IMR-90 (cell line): ENCODE measurements around the gene SPATA17. TPM values are rescaled to one million over a fixed set of nuclear protein-coding genes. Genes with fewer than 3 reads are reported as not detected.

ENCODE experiments used
- ATAC-seq: fragments of 200-7000 bp; cut with Tn5 transposase; 2 replicates; pipeline ENCODE4 v1.9.1; 2020; ENCODE audit warnings: low read depth, mild to moderate bottlenecking, moderate library complexity
- BruUV-seq: library from RNA; stranded (reverse); fragments of 400-500 nt; replicated peaks from 2 replicates; lab custom pipeline; 2021; lab: Mats Ljungman, UMichigan
- CTCF ChIA-PET: fragments of 300-600 bp; formaldehyde crosslinking; extraction: SDS; loops from one replicate; lab custom pipeline; 2021; ENCODE audit warnings: antibody characterized with exemption; lab: Yijun Ruan, JAX
- POLR2A ChIA-PET: fragments of 300-600 bp; sonication (Branson Sonifier 250); formaldehyde crosslinking; loops from one replicate; lab custom pipeline; 2022; ENCODE audit warnings: antibody characterized with exemption; ENCODE audit not compliant: unreplicated experiment; lab: Charles Lee
- DNase-seq: peaks from one replicate; pipeline ENCODE4 v3.0.0; 2013
- H2AFZ ChIP-seq: replicated peaks from 2 replicates; pipeline ENCODE3; 2013; ENCODE audit warnings: low read length, mild to moderate bottlenecking; ENCODE audit not compliant: poor library complexity
- H2AK5ac ChIP-seq: 2 replicates; pipeline ENCODE4 v1.6.1; 2013; ENCODE audit warnings: low read depth, low read length, inconsistent platforms
- H2AK9ac ChIP-seq: replicated peaks from 2 replicates; pipeline ENCODE3; 2013; ENCODE audit warnings: mild to moderate bottlenecking, low read depth, low read length, moderate library complexity; ENCODE audit not compliant: poor library complexity
- H2BK120ac ChIP-seq: 2 replicates; pipeline ENCODE4 v1.6.1; 2013; ENCODE audit warnings: low read depth, low read length, inconsistent platforms
- H2BK15ac ChIP-seq: 3 replicates; pipeline ENCODE4 v1.6.1; 2013; ENCODE audit warnings: low read depth, low read length, inconsistent platforms
- H2BK20ac ChIP-seq: 2 replicates; pipeline ENCODE4 v1.6.1; 2013; ENCODE audit warnings: low read depth, mild to moderate bottlenecking, inconsistent platforms, low read length, moderate library complexity
- H2BK5ac ChIP-seq: 2 replicates; pipeline ENCODE4 v1.6.1; 2013; ENCODE audit warnings: mild to moderate bottlenecking, low read depth, low read length, inconsistent platforms; ENCODE audit not compliant: poor library complexity, severe bottlenecking
- H3K14ac ChIP-seq: replicated peaks from 2 replicates; pipeline ENCODE4 v1.6.1; 2013; ENCODE audit warnings: low read depth, low read length, inconsistent platforms
- H3K18ac ChIP-seq: 2 replicates; pipeline ENCODE4 v1.6.1; 2013; ENCODE audit warnings: low read depth, low read length, control low read depth
- H3K23ac ChIP-seq: 2 replicates; pipeline ENCODE4 v1.6.1; 2013; ENCODE audit warnings: low read depth, low read length, inconsistent platforms
- H3K27ac ChIP-seq: 2 replicates; pipeline ENCODE4 v1.5.1; 2013; ENCODE audit warnings: mild to moderate bottlenecking, control low read depth, low read length; ENCODE audit not compliant: insufficient read depth
- H3K27me3 ChIP-seq: 2 replicates; pipeline ENCODE4 v1.6.1; 2013; ENCODE audit warnings: low read length; ENCODE audit not compliant: control insufficient read depth, insufficient read depth
- H3K36me3 ChIP-seq: 2 replicates; pipeline ENCODE4 v1.6.1; 2013; ENCODE audit warnings: low read length, mixed read lengths; ENCODE audit not compliant: control insufficient read depth, insufficient read depth
- H3K4ac ChIP-seq: 2 replicates; pipeline ENCODE4 v1.6.1; 2013; ENCODE audit warnings: low read depth, low read length, inconsistent platforms
- H3K4me1 ChIP-seq: 2 replicates; pipeline ENCODE4 v1.6.1; 2013; ENCODE audit warnings: low read length, mixed read lengths; ENCODE audit not compliant: control insufficient read depth, insufficient read depth
- H3K4me2 ChIP-seq: 2 replicates; pipeline ENCODE4 v1.6.1; 2013; ENCODE audit warnings: low read depth, mild to moderate bottlenecking, control low read depth, low read length, moderate library complexity
- H3K4me3 ChIP-seq: 2 replicates; pipeline ENCODE4 v1.5.1; 2013; ENCODE audit warnings: low read depth, mild to moderate bottlenecking, control low read depth, low read length, moderate library complexity; ENCODE audit not compliant: insufficient read depth
- H3K56ac ChIP-seq: 2 replicates; pipeline ENCODE4 v1.6.1; 2013; ENCODE audit warnings: low read length, inconsistent platforms; ENCODE audit not compliant: insufficient read depth; ENCODE audit errors: extremely low read depth
- H3K79me1 ChIP-seq, 2 experiments: 2 replicates each; pipeline ENCODE4 v1.6.1; 2013; ENCODE audit warnings: low read length in 2 of 2, inconsistent platforms in 1 of 2, low read depth in 1 of 2
- H3K9ac ChIP-seq: 2 replicates; pipeline ENCODE4 v1.6.1; 2013; ENCODE audit warnings: low read depth, low read length, control low read depth
- H3K9me1 ChIP-seq: 2 replicates; pipeline ENCODE4 v1.6.1; 2013; ENCODE audit warnings: low read length, inconsistent platforms; ENCODE audit not compliant: insufficient read depth
- H3K9me3 ChIP-seq: 2 replicates; pipeline ENCODE4 v1.6.1; 2013; ENCODE audit warnings: low read length; ENCODE audit not compliant: control insufficient read depth, insufficient read depth
- H4K20me1 ChIP-seq: 2 replicates; pipeline ENCODE4 v1.6.1; 2013; ENCODE audit warnings: low read length, inconsistent platforms; ENCODE audit not compliant: insufficient read depth
- H4K5ac ChIP-seq: 2 replicates; pipeline ENCODE4 v1.6.1; 2013; ENCODE audit warnings: mild to moderate bottlenecking, low read depth, low read length, control low read depth
- H4K8ac ChIP-seq, 2 experiments: 2 replicates each; pipeline ENCODE4 v1.6.1; 2013; ENCODE audit warnings: low read depth in 2 of 2, low read length in 2 of 2, control low read depth in 1 of 2, inconsistent platforms in 1 of 2
- H4K91ac ChIP-seq: 2 replicates; pipeline ENCODE4 v1.6.1; 2013; ENCODE audit warnings: low read depth, low read length, inconsistent platforms; ENCODE audit not compliant: insufficient read depth
- BHLHE40 ChIP-seq: fragments of 150-350 bp; IDR thresholded peaks from 2 replicates; pipeline ENCODE4 v1.6.1; 2016; ENCODE audit warnings: mild to moderate bottlenecking, low read depth, low read length
- CEBPB ChIP-seq: IDR thresholded peaks from 2 replicates; pipeline ENCODE4 v1.6.1; 2012; ENCODE audit warnings: low read depth, low read length, improper control_type of control experiment
- CHD1 ChIP-seq: IDR thresholded peaks from 2 replicates; pipeline ENCODE4 v1.6.1; 2012; ENCODE audit warnings: low read depth, low read length, improper control_type of control experiment
- FOS ChIP-seq: fragments of 150-350 bp; IDR thresholded peaks from 2 replicates; pipeline ENCODE4 v1.6.1; 2016; ENCODE audit warnings: low read depth, low read length
- MAFK ChIP-seq: IDR thresholded peaks from 2 replicates; pipeline ENCODE4 v1.6.1; 2012; ENCODE audit warnings: low read depth, low read length, improper control_type of control experiment
- MXI1 ChIP-seq: IDR thresholded peaks from 2 replicates; pipeline ENCODE4 v1.6.1; 2012; ENCODE audit warnings: low read depth, mild to moderate bottlenecking, low read length, moderate library complexity, borderline replicate concordance
- NFE2L2 ChIP-seq: fragments of 150-350 bp; IDR thresholded peaks from 2 replicates; pipeline ENCODE4 v1.6.1; 2016; ENCODE audit warnings: low read depth, mild to moderate bottlenecking, low read length
- RCOR1 ChIP-seq: IDR thresholded peaks from 2 replicates; pipeline ENCODE4 v1.6.1; 2012; ENCODE audit warnings: mild to moderate bottlenecking, low read length, improper control_type of control experiment; ENCODE audit not compliant: insufficient replicate concordance
- RFX5 ChIP-seq: IDR thresholded peaks from 2 replicates; pipeline ENCODE4 v1.8.0; 2012; ENCODE audit warnings: low read depth, mild to moderate bottlenecking, low read length, moderate library complexity
- WGBS, 2 experiments: methylation state at CpG; one replicate each; pipeline versions ENCODE4 v1.1.5 to v1.1.7; 2013; ENCODE audit warnings: missing lambda C conversion rate in 2 of 2; ENCODE audit not compliant: insufficient read length in 1 of 2; ENCODE audit errors: extremely low coverage in 2 of 2; 5-methylcytosine and 5-hydroxymethylcytosine counted together
- dilution Hi-C: fragments of 300-500 bp; cut with HindIII; formaldehyde crosslinking; loops from one replicate; pipeline ENCODE4 v1.14.3; 2018; ENCODE audit warnings: low sequenced_read_pairs; ENCODE audit not compliant: unreplicated experiment
- in situ Hi-C: fragments of 300-500 bp; cut with MboI; formaldehyde crosslinking; loops from 3 replicates; pipeline ENCODE4 v1.14.3; 2019; ENCODE audit warnings: low sequenced_read_pairs, inconsistent platforms, mixed read lengths
- intact Hi-C: fragments of 100-400 bp; cut with micrococcal nuclease; formaldehyde crosslinking; loops from 2 replicates; pipeline ENCODE4 v1.10.0; 2022
- polyA plus RNA-seq, 3 experiments: library from polyadenylated mRNA; depleted of rRNA; stranded (reverse); fragments of >200 nt; gene quantifications; 2 replicates each; pipeline ENCODE4 v1.2.3, GENCODE V29; 2012; ENCODE audit warnings: low replicate concordance in 1 of 3
- total RNA-seq: library from RNA; depleted of rRNA; stranded (reverse); fragments of >200 nt; gene quantifications from 2 replicates; pipeline ENCODE4 v1.2.3, GENCODE V29; 2012
- TF ChIP-seq, protein P1 (sequence below): fragments of 150-350 bp; IDR thresholded peaks from 2 replicates; pipeline ENCODE4 v1.6.1; 2017; ENCODE audit warnings: mild to moderate bottlenecking, antibody characterized with exemption, low read length, low read depth
- TF ChIP-seq, protein P2 (sequence below): fragments of 150-350 bp; IDR thresholded peaks from 2 replicates; pipeline ENCODE4 v1.6.1; 2016; ENCODE audit warnings: low read depth, mild to moderate bottlenecking, low read length, moderate library complexity, borderline replicate concordance
- TF ChIP-seq, protein P3 (sequence below): conservative IDR thresholded peaks from 2 replicates; pipeline ENCODE4 v1.5.1; 2012; ENCODE audit warnings: mild to moderate bottlenecking, low read depth, low read length, improper control_type of control experiment

SPATA17 gene
- total and polyA plus RNA-seq, 2 of the 4 experiments (the other 2 are of a cell fraction), result 0.03 to 0.18 TPM

DNA sequence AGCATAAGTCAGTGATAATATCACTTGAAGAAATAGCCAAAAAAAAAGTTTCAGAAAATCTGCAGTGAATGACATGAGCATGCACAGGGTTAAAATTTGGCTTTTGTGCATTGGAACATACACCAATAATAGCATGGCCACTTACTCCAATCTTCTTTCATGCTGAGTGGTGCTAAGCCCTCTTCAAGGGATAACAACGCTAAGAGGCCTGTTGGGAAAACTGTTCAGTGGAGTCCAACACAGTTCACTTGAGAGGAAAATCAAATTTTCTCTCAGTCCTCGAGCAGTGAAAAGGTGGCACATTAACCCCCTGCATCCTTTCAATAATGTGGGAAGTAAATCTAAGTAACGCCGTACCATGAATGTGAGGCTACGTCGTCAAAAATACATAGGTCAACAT lies 264.7 kb downstream of the SPATA17 start:
- Histone ChIP-seq H2AK9ac (no peak overlapping the region), H2BK20ac (no peak overlapping the region), H3K9ac (no peak overlapping the region), H2BK5ac (no peak overlapping the region), H3K4me2 (no peak overlapping the region), H3K36me3 (no peaks in the 10 kb centered on the region), H4K8ac (no peak overlapping the region), H2AFZ (no peak overlapping the region), H3K4me3 (no peak overlapping the region), H3K4me1 (no peaks in the 10 kb centered on the region), H4K91ac (no peak overlapping the region), H3K4ac (no peak overlapping the region), H3K27me3 (no peaks in the 10 kb centered on the region), H3K9me3 (no peaks in the 10 kb centered on the region), H3K56ac (no peak overlapping the region), H3K27ac (no peak overlapping the region), H2AK5ac (no peak overlapping the region), H4K20me1 (no peaks in the 10 kb centered on the region), H3K79me1 (no peaks in the 10 kb centered on the region), H3K14ac (no peak overlapping the region), H3K23ac (no peak overlapping the region), H4K5ac (no peak overlapping the region), H3K9me1 (no peaks in the 10 kb centered on the region), H2BK120ac (no peak overlapping the region), H3K18ac (no peak overlapping the region), H2BK15ac (no peak overlapping the region)
- WGBS, 2 experiments, result no CpG with 5 or more reads among the region's 6 CpGs
- CTCF ChIA-PET, result no interaction called here
- in situ Hi-C loops, result no loop called here
- dilution Hi-C loops, result no loop called here
- no TSS peak for BruUV-seq
- DNase-seq (no peak), ATAC-seq (no peak)
- no peak for TF ChIP-seq BHLHE40
- TF ChIP-seq, protein P1, sequence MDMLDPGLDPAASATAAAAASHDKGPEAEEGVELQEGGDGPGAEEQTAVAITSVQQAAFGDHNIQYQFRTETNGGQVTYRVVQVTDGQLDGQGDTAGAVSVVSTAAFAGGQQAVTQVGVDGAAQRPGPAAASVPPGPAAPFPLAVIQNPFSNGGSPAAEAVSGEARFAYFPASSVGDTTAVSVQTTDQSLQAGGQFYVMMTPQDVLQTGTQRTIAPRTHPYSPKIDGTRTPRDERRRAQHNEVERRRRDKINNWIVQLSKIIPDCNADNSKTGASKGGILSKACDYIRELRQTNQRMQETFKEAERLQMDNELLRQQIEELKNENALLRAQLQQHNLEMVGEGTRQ, result no peak
- TF ChIP-seq CEBPB, result no peak
- TF ChIP-seq, protein P2, sequence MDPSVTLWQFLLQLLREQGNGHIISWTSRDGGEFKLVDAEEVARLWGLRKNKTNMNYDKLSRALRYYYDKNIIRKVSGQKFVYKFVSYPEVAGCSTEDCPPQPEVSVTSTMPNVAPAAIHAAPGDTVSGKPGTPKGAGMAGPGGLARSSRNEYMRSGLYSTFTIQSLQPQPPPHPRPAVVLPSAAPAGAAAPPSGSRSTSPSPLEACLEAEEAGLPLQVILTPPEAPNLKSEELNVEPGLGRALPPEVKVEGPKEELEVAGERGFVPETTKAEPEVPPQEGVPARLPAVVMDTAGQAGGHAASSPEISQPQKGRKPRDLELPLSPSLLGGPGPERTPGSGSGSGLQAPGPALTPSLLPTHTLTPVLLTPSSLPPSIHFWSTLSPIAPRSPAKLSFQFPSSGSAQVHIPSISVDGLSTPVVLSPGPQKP, result no peak
- TF ChIP-seq MAFK, result no peak
- TF ChIP-seq NFE2L2, result no peak
- TF ChIP-seq, protein P3, sequence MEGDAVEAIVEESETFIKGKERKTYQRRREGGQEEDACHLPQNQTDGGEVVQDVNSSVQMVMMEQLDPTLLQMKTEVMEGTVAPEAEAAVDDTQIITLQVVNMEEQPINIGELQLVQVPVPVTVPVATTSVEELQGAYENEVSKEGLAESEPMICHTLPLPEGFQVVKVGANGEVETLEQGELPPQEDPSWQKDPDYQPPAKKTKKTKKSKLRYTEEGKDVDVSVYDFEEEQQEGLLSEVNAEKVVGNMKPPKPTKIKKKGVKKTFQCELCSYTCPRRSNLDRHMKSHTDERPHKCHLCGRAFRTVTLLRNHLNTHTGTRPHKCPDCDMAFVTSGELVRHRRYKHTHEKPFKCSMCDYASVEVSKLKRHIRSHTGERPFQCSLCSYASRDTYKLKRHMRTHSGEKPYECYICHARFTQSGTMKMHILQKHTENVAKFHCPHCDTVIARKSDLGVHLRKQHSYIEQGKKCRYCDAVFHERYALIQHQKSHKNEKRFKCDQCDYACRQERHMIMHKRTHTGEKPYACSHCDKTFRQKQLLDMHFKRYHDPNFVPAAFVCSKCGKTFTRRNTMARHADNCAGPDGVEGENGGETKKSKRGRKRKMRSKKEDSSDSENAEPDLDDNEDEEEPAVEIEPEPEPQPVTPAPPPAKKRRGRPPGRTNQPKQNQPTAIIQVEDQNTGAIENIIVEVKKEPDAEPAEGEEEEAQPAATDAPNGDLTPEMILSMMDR, result no peak
- TF ChIP-seq FOS, result no peak
- TF ChIP-seq CHD1, result no peak
- TF ChIP-seq RCOR1, result no peak
- TF ChIP-seq MXI1, result no peak
- no peak for TF ChIP-seq RFX5
- intact Hi-C loops, result no loop called here
- POLR2A ChIA-PET, result no interaction called here
